GM19455 (cell line): ENCODE measurements around the gene ARFGAP2.
"Not testable (repeated sequence)": the region's sequence is repeated elsewhere in the genome, so short reads cannot be mapped to it uniquely, and the experiment has no call there.

Experiments used
- ATAC-seq: cut with Tn5 transposase; IDR thresholded peaks from one replicate; pipeline ENCODE4 v1.9.1; 2021; ENCODE audit not compliant: unreplicated experiment

Gene ARFGAP2

GRCh38 chr11:47176328-47177228, at the start of gene ARFGAP2:
ARFGAP2 (minus strand) TSS chr11:47176879; CDS start chr11:47176853, 26 bp downstream.
- peak; percentile 87 for ATAC-seq

DNA sequence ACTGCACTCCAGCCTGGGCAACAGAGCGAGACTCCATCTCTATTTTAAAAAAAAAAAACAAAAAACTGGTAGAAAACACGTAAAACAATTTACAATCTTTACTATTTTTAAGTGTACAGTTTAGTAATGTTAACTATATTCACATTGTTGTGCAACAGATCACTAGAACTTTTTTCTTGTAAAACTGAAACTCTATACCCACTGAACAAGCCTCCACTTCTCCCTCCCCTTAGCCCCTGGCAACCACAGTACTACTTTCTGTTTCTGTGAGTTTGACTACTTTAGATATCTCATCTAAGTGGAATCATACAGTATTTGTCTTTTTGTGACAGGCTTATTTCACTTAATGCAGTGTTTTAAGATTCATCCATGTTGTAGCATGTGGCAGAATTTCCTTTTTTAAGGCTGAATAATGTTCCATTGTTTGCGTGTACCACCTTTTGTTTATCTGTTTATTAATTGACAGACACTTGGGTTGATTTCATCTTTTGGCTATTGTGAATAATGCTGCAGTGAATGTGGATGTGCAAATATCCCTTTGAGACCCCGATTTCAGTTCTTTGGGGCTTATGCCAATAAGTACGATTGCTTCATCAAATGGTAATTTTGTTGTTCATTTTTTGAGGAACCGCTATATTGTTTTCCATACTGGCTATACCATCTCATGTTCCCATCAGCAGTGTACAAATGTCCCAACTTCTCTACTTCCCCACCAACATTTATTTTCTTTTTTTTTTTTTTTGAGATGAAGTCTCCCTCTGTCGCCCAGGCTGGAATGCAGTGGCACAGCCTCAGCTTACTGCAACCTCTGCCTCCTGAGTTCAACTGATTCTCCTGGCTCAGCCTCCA, 49.1 kb upstream of the ARFGAP2 start:
- peak; percentile 90 for ATAC-seq

DNA sequence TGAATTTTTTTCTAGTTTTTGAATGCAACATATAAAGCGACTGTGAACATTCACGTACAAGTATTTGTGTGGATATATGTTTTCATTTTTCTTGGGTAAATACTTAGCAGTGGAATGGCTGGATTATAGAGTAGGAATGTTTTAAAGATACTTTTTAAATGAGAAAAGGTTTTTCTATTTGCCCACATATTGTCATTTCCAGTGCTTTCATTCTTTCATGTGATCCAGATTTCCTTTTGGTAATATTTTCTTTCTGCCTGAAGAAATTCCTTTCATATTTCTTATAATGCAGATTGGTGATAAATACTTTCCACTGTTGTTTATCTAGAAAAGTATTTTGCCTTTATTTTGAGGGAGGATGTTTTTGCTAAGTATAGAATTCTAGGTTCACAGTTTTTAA, 46.0 kb upstream of the ARFGAP2 start:
- ATAC-seq, result no peak

DNA sequence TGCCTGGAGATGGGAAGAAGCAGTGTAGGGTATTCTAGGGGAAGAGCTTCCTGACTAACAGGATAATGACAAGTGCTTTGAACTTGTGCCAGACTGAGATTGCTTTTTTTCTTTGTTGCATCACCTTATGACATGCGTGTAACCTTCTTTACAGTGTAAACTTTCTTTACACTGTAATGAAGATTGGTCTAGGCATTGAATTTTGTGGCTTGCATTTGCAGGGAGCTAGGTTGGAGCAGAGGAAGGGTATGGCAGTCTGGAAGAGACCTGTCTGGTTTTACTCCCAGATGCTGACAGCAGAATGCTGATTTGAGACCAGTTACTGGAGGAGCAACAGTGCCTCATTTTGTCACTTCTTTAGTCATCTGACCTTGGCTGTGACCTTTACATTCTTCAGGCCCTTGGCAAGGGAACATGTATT, 43.7 kb upstream of the ARFGAP2 start:
- ATAC-seq, result no peak

- ATAC-seq, result no peak
Measured at GRCh38 chr11:47216121-47216798, 39.6 kb upstream of the ARFGAP2 start.

DNA sequence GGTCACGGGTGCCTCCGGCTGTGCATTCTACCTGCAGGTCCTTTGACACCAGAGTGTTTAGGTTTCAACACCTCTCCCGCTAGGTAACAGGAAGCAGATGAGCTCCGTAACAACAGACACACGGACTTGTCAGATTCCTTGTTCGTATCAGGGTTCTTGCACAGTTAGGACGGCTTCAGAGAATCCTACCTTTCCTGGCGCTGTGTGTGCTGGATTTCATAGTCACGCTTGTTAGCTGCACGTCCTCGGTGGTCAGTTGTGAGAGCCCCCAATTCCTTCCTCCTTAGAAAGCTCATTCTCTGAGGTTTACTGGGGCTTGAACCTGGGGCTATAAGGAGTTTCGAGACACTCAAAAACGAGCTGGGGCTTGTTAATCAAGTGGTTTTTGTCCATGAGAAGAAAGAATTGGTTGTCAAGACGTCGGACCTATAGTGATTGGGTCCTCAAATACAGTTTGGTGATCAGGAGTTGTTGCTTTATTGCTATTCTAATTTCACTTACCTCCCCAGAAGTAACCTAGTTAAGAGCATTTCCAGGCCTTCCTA, 38.8 kb upstream of the ARFGAP2 start:
- ATAC-seq, result no peak

GRCh38 chr11:47213950-47214565, 37.4 kb upstream of the ARFGAP2 start:
- ATAC-seq, result peak; percentile 59

GRCh38 chr11:47212938-47213337, 36.3 kb upstream of the ARFGAP2 start:
- no peak for ATAC-seq

DNA sequence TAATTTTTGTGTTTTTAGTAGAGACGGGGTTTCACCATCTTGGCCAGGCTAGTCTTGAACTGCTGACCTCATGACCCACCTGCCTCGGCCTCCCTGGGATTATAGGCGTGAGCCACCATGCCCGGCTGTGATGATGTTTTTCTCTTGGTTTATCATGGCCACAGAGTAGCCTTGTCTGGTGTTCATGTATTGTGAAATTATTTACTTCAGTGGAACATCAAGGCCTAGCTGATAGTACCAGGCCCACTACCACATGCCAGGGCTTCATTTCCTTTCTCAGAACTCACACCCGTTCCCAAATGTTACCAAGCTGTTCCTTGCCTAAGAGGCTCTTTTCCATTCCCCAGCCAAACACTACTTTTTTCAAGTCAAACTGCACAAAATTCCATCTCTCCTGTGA, 31.9 kb upstream of the ARFGAP2 start:
- no peak for ATAC-seq

DNA sequence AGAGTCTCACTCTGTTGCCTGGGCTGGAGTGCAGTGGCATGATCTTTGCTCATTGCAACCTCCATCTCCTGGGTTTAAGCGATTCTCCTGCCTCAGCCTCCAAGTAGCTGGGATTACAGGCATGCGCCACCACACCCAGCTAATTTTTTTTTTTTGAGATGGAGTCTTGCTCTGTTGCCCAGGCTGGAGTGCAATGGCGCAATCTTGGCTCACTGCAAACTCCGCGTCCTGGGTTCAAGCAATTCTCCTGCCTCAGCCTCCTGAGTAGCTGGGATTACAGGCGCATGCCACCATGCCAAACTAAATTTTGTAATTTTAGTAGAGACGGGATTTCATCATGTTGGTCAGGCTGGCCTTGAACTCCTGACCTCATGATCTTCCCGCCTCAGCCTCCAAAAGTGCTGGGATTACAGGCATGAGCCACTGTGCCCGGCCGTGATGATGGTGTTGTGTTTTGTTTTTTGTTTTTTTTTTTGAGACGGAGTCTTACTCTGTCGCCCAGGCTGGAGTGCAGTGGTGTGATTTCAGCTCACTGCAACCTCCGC, 31.4 kb upstream of the ARFGAP2 start:
- not testable (repeated sequence) for ATAC-seq

GRCh38 chr11:47207459-47207858, 30.8 kb upstream of the ARFGAP2 start:
- no peak for ATAC-seq

- not testable (repeated sequence) for ATAC-seq
Measured at GRCh38 chr11:47206577-47206976, 29.9 kb upstream of the ARFGAP2 start.

DNA sequence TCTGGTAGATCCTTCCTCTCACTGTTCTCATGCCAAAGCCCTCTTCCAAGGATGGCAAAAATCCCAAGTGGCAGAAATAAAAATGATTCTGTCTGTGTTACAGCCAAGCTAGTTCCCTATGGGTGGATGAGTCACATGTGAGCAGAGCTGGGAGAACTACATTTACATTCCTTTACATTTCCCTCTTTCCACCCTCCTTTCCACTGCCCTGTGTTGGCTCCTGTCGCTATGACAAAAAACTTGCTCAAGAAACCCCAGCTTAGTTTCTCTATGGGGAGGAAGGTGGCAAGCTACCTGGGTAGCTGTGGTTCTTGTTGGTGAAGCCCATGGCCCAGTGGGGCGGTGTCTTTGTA, 27.9 kb upstream of the ARFGAP2 start:
- ATAC-seq, result no peak

DNA sequence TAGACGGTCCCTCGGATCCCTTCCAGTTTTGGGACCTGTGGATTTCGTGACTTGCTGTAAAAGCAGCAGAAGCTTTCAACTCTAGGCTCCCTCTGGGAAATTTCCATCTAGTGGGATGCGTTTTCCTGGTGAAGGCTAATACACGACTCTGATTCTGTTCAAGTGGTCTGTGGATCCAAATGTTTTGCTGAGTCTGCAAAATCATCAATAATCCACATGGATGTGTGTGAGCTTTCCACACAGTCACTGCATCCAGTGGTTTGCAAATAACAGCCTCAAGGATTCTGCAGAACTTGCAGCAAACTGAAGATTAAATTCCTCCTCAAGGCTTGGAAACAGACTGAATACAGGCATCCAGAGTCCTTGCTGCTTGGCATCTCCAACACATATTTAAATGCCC, 25.9 kb upstream of the ARFGAP2 start:
- ATAC-seq, result no peak

DNA sequence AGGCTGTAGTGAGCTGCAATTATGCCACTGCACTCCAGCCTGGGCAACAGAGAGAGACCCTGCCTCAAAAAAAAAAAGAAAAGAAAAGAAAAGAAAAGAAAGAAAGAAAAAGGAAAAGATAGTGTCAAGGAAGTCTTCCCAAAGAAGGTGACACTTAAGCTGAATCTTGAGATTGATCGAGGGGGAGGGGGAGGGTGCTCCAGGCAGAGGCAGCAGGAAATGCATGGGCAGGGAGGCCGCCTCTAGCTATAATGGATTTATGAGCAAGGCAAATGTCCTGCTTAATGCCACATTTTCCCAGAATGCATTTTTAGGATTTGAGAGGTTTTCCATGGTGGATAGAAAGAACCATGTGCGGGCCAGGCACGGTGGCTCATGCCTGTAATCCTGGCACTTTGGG, 24.3 kb upstream of the ARFGAP2 start:
- ATAC-seq, result no peak

DNA sequence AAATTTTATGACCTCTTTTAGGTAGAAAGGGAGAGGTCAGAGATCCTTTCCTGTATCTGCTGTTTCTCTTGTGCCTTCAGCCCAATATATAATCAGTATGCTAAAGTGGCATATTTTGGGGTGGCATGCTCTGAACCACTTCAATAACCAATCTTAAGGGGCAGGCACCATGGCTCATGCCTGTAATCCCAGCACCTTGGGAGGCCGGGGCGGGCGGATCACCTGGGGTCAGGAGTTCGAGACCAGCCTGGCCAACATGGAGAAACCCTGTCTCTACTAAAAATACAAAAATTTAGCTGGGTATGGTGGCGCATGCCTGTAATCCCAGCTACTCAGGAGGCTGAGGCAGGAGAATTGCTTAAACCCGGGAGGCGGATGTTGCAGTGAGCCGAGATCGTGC, 21.5 kb upstream of the ARFGAP2 start:
- not testable (repeated sequence) for ATAC-seq

DNA sequence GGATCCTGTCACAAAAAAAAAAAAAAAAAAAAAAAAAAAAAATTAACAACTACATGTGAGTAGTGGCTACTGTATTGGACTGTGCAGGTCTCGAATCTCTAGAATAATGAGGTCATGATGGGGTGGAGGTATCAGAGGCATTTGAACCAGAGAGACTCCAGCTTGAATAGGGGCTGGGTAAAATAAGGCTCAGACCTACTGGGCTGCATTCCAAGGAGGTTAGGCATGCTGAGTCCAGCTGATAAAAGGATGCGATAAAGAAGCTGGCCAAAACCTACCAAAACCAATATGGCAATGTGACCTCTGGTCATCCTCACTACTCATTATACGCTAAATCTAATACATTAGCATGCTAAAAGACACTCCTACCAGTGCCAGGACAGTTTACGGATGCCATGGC, 15.4 kb upstream of the ARFGAP2 start:
- no peak for ATAC-seq

- not testable (repeated sequence) for ATAC-seq
Measured at GRCh38 chr11:47191137-47191536, 14.5 kb upstream of the ARFGAP2 start.

DNA sequence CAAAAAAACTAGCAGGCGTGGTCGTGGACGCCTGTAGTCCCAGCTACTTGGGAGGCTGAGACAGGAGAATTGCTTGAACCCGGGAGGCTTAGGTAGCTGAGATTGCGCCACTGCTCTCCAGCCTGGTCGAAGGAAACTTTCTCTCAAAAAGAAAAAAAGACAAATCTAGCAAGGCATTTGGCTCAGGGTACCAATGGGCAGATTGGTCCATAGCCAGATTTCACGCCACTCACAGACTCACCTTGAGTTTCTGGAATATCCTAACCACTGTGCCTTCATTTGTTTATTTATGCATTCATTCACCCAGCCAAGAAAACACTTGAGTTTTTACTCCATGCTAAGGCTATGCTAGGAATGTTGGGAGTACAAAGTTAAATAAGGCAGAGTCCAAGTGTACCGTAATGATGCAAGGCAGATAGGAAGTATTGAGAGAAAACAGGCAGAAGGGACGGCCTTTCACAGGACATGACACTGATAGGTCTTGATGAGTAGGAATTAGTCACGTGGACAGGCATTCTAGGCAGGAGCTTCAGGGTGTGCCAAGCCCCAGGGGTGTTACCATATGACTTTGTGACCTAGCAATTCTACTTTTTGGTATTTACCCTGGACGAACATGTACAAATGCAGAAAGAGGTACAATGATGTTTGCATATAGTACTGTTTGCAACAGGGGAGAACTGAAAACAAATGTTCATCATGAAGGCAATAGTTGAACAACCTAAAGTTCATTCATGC, 12.6 kb upstream of the ARFGAP2 start:
- ATAC-seq, result no peak

GRCh38 chr11:47188259-47188658, 11.6 kb upstream of the ARFGAP2 start:
- ATAC-seq, result no peak
